GM19397 (cell line): ENCODE data around the gene PLCD4.

ENCODE experiments used
- ATAC-seq: cut with Tn5 transposase; IDR thresholded peaks from one replicate; pipeline ENCODE4 v1.9.1; 2021; ENCODE audit warnings: mild to moderate bottlenecking, moderate library complexity; ENCODE audit not compliant: unreplicated experiment

Gene PLCD4

GRCh38 chr2:218607436-218608115 lies at the start of gene PLCD4:
Gene PLCD4 (plus strand): TSS chr2:218607899. CDS start chr2:218615740, 7,841 bp downstream.
- no peak for ATAC-seq

- no peak for ATAC-seq
These were observed 49.8 kb upstream of the PLCD4 start for GRCh38 chr2:218557941-218558340.

- ATAC-seq: no peak
These were observed 48.7 kb upstream of the PLCD4 start for GRCh38 chr2:218558986-218559385.

GRCh38 chr2:218564056-218564455 lies 43.6 kb upstream of the PLCD4 start:
- no peak for ATAC-seq

- no peak for ATAC-seq
These were observed 41.4 kb upstream of the PLCD4 start for GRCh38 chr2:218566296-218566695.

- peak; percentile 41 for ATAC-seq
These were observed 39.9 kb upstream of the PLCD4 start for GRCh38 chr2:218567797-218568189.

GRCh38 chr2:218568190-218569037 lies 39.3 kb upstream of the PLCD4 start, which contains the start of the genes CNOT9 and USP37:
Gene CNOT9 (plus strand): TSS chr2:218568839. CDS start chr2:218568955, 116 bp downstream.
Gene USP37 (minus strand): TSS chr2:218568351. CDS start chr2:218558653, 9,698 bp downstream.
- peak; percentile 80 for ATAC-seq

- peak; percentile 16 for ATAC-seq
These were observed 38.7 kb upstream of the PLCD4 start for GRCh38 chr2:218569038-218569431.

GRCh38 chr2:218569661-218570500 lies 37.8 kb upstream of the PLCD4 start:
- ATAC-seq: no peak

- ATAC-seq: no peak
These were observed 36.8 kb upstream of the PLCD4 start for GRCh38 chr2:218570850-218571249.

- no peak for ATAC-seq
These were observed 30.8 kb upstream of the PLCD4 start for GRCh38 chr2:218576854-218577253.

GRCh38 chr2:218577482-218578220 lies 30.0 kb upstream of the PLCD4 start:
- no peak for ATAC-seq

- no peak for ATAC-seq
These were observed 29.3 kb upstream of the PLCD4 start for GRCh38 chr2:218578272-218578877.

- ATAC-seq: no peak
These were observed 25.6 kb upstream of the PLCD4 start for GRCh38 chr2:218582076-218582475.

GRCh38 chr2:218583983-218584850 lies 23.5 kb upstream of the PLCD4 start:
- no peak for ATAC-seq

- ATAC-seq: no peak
These were observed 22.2 kb upstream of the PLCD4 start for GRCh38 chr2:218585541-218585940.

- ATAC-seq: no peak
These were observed 2.3 kb upstream of the PLCD4 start for GRCh38 chr2:218605432-218605831.

- no peak for ATAC-seq
These were observed 8.2 kb downstream of the PLCD4 start for GRCh38 chr2:218615868-218616315.
